Gastrocnemius medialis (tissue), 4 donors: ENCODE results near the gene GRIK2.

Experiments used
- POLR2A ChIP-seq, 2 donors: fragments of 450-650 bp; IDR thresholded peaks; one replicate each; pipeline ENCODE4 v1.6.1; 2017; ENCODE audit warnings: antibody characterized with exemption in 2 of 2, mild to moderate bottlenecking in 2 of 2, moderate library complexity in 2 of 2
- TF ChIP-seq, protein P1 (sequence below), 5 experiments: fragments of 450-650 bp in 3 of 5; fragments of 200-600 bp in 2 of 5; sonication (generic) in 2 of 5; IDR thresholded peaks in 4 of 5; conservative IDR thresholded peaks in 1 of 5; 1 replicate in 4 of 5; 2 replicates in 1 of 5; pipeline ENCODE4 v1.5.1; 2016 to 2019; ENCODE audit warnings: antibody characterized with exemption in 5 of 5, mild to moderate bottlenecking in 3 of 5, moderate library complexity in 3 of 5

DNA sequence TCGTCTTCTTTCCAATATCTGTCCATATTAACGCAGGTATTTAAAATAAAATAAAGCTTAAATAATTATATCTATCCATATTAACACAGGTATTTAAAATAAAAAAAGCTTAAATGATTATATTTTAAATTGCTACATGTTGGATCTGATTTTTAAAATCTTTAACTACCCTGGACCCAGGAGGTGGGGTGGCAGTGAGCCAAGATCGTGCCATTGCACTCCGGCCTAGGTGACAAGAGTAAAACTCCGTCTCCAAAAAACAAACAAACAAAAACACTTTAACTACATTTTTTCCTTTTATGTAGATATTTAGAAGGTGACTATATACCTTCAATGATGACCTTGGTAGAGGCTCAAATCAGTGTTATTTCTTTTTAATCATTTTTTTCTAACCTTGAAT is 211.9 kb downstream of the GRIK2 start:
- TF ChIP-seq, protein P1, sequence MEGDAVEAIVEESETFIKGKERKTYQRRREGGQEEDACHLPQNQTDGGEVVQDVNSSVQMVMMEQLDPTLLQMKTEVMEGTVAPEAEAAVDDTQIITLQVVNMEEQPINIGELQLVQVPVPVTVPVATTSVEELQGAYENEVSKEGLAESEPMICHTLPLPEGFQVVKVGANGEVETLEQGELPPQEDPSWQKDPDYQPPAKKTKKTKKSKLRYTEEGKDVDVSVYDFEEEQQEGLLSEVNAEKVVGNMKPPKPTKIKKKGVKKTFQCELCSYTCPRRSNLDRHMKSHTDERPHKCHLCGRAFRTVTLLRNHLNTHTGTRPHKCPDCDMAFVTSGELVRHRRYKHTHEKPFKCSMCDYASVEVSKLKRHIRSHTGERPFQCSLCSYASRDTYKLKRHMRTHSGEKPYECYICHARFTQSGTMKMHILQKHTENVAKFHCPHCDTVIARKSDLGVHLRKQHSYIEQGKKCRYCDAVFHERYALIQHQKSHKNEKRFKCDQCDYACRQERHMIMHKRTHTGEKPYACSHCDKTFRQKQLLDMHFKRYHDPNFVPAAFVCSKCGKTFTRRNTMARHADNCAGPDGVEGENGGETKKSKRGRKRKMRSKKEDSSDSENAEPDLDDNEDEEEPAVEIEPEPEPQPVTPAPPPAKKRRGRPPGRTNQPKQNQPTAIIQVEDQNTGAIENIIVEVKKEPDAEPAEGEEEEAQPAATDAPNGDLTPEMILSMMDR (IDR thresholded peaks at IDR 0.05 in 4 of 5, conservative IDR thresholded peaks at IDR 0.05 in 1 of 5), result no peak
- no peak for TF ChIP-seq POLR2A (IDR thresholded peaks at IDR 0.05)
